Ishikawa (cell line): Measurements from ENCODE around the gene STRBP.

ENCODE experiments used
- CEBPB ChIP-seq: IDR thresholded peaks from 2 replicates; pipeline ENCODE4 v1.6.1; 2012
- CREB1 ChIP-seq: IDR thresholded peaks from 2 replicates; pipeline ENCODE4 v1.6.1; 2012; ENCODE audit warnings: low read depth
- EGR1 ChIP-seq: IDR thresholded peaks from 2 replicates; pipeline ENCODE4 v1.6.1; 2012
- EP300 ChIP-seq: IDR thresholded peaks from 2 replicates; pipeline ENCODE4 v1.6.1; 2012; ENCODE audit warnings: borderline replicate concordance
- FOXM1 ChIP-seq: IDR thresholded peaks from 2 replicates; pipeline ENCODE4 v1.6.1; 2012; ENCODE audit warnings: low read depth, borderline replicate concordance
- MAX ChIP-seq: IDR thresholded peaks from 2 replicates; pipeline ENCODE4 v1.6.1; 2012
- NFIC ChIP-seq: IDR thresholded peaks from 2 replicates; pipeline ENCODE4 v1.6.1; 2012
- RAD21 ChIP-seq: IDR thresholded peaks from 2 replicates; pipeline ENCODE4 v1.6.1; 2012; ENCODE audit warnings: low read depth
- TAF1 ChIP-seq: IDR thresholded peaks from 2 replicates; pipeline ENCODE4 v1.6.1; 2012; ENCODE audit warnings: low read depth, mild to moderate bottlenecking
- TCF12 ChIP-seq: IDR thresholded peaks from 2 replicates; pipeline ENCODE4 v1.6.1; 2012; ENCODE audit warnings: low read depth
- TEAD4 ChIP-seq: IDR thresholded peaks from 2 replicates; pipeline ENCODE4 v1.6.1; 2012
- YY1 ChIP-seq: IDR thresholded peaks from 2 replicates; pipeline ENCODE4 v1.6.1; 2012; ENCODE audit warnings: low read depth
- ZBTB7A ChIP-seq: IDR thresholded peaks from 2 replicates; pipeline ENCODE4 v1.6.1; 2012; ENCODE audit warnings: low read depth
- TF ChIP-seq, protein P1 (sequence below): IDR thresholded peaks from 2 replicates; pipeline ENCODE4 v1.6.1; 2012; ENCODE audit warnings: low read depth, mild to moderate bottlenecking
- TF ChIP-seq, protein P2 (sequence below): IDR thresholded peaks from 2 replicates; pipeline ENCODE4 v1.6.1; 2012

STRBP gene

DNA sequence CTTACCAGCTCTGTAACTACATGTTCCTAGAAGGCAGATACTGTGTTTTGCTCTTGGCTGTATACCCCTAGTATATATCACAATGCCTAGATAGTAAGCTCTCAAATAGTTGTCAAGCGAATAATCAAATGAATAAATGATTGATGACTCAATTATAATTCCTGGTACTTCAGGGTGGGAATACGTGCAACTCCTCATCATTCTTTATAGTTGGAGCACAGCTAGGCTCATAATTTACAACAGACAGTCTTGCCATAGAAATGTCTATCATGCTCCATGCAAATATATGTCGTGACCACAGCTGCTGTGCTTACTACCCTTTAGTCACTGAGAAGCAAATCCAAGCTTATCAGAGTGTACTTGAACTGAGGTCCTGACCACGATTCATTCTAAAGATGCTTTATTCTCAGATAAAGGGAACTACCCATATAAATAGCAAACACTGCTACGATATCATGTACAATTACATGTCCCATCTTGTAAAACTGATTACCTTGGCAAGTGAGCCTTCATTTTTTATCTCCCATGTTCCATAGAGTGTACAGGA, 52.1 kb downstream of the STRBP start:
- TF ChIP-seq, protein P1, sequence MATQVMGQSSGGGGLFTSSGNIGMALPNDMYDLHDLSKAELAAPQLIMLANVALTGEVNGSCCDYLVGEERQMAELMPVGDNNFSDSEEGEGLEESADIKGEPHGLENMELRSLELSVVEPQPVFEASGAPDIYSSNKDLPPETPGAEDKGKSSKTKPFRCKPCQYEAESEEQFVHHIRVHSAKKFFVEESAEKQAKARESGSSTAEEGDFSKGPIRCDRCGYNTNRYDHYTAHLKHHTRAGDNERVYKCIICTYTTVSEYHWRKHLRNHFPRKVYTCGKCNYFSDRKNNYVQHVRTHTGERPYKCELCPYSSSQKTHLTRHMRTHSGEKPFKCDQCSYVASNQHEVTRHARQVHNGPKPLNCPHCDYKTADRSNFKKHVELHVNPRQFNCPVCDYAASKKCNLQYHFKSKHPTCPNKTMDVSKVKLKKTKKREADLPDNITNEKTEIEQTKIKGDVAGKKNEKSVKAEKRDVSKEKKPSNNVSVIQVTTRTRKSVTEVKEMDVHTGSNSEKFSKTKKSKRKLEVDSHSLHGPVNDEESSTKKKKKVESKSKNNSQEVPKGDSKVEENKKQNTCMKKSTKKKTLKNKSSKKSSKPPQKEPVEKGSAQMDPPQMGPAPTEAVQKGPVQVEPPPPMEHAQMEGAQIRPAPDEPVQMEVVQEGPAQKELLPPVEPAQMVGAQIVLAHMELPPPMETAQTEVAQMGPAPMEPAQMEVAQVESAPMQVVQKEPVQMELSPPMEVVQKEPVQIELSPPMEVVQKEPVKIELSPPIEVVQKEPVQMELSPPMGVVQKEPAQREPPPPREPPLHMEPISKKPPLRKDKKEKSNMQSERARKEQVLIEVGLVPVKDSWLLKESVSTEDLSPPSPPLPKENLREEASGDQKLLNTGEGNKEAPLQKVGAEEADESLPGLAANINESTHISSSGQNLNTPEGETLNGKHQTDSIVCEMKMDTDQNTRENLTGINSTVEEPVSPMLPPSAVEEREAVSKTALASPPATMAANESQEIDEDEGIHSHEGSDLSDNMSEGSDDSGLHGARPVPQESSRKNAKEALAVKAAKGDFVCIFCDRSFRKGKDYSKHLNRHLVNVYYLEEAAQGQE: no peak
- TF ChIP-seq YY1: no peak

DNA sequence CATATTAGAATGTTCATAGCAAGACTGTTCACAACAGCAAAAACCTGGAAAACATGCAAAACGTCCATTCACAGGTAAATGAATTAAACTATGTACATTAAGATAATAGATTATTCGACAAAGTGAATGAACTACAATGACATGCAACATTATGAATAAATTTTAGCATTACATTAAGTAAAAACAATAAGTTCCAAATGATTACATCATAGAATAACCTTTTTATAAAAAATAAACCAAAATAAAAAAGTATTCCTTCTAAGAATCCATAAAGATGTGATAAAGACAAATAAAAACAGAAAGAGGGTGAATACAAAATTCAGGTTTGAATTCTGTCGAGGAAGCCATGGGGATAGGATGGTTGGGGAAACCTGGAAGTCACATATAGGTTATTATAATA, 57.3 kb downstream of the STRBP start:
- no peak for TF ChIP-seq EP300
- no peak for TF ChIP-seq FOXM1
- no peak for TF ChIP-seq ZBTB7A

DNA sequence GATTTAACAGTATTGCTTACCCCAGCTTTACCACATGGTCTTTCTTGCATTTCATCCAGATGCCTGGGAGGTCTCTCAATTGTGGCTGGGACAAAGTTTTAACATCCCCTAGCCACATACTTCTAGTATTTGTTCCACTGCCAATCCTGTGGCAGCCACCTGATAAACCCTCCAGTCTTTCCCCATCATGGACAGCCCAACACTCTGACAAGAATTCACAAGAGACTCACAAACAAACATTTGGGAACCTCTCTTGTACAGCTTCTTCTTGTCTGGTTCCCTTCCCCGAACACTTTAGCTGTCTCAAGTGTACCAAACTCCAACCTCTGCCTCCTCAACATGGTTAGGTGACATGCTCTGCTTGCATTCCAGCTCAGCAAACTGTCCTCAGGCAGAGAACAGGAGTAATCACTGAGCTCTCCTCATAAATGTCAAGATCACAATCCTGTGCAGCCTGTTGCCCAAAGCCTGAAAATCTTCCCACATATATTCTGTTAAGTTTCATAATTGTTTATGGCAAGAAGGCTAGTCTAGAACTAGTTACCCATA, 59.7 kb downstream of the STRBP start:
- no peak for TF ChIP-seq TCF12
- TF ChIP-seq CREB1: no peak
- no peak for TF ChIP-seq YY1
- no peak for TF ChIP-seq MAX
- TF ChIP-seq TAF1: no peak
- TF ChIP-seq TEAD4: no peak
- no peak for TF ChIP-seq EP300
- no peak for TF ChIP-seq CEBPB
- TF ChIP-seq NFIC: no peak
- TF ChIP-seq FOXM1: no peak

DNA sequence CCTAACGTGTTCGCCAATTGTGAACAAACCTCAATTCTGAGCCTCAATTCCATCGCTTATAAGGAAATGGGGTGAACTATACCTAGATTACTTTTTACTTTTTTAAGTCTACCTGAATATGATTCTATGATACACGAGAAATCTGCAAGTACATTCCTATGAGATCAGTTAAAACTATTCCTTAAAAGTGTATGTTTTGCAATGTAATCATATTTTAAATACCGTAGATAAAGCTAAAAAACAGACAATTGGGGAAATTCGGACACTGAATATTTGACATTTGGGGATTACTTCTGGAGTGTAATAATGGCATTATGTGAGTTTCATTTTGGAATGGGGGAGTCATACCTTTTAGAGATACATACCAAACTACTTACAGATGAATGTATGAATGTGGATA, 62.3 kb downstream of the STRBP start:
- TF ChIP-seq CEBPB (no peak), ZBTB7A (no peak), EGR1 (no peak), MAX (no peak), CREB1 (no peak), YY1 (no peak)
- TF ChIP-seq, protein P1: no peak

DNA sequence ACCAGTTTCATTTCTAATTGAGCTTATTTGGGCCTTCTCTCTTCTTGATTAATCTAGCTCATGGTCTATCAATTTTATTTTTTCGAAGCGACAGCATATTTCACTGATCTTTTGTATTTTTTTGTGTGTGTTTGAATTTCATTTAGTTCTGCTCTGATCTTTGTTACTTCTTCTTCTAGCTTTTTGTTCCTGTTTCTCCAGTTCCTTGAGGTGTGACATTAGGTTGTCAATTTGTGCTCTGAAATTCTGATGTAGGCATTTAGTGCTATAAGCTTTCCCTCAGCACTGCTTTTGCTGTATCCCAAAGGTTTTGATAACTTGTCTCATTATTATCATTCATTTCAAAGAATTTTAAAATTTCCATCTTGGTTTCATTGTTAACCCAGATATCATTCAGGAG, 67.3 kb downstream of the STRBP start:
- TF ChIP-seq TEAD4 (no peak), CEBPB (no peak), YY1 (no peak), FOXM1 (no peak), ZBTB7A (no peak), RAD21 (no peak), EP300 (no peak), CREB1 (no peak)
- TF ChIP-seq, protein P1: no peak

DNA sequence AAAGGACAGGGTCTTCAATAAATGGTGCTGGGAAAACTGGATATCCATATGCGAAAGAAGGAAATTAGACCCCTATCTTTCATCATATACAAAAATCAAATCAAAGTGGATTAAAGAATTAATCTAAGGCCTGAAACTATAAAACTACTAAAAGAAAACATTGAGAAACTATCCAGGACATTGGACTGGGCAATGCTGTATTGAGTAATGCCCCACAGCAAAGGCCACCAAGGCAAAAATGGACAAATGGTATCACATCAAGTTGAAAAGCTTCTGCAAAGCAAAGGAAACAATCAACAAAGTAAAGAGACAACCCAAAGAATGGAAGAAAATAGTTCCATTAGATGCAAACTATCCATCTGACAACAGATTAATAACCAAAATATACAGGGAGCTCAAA, 72.3 kb downstream of the STRBP start:
- TF ChIP-seq, protein P1: no peak
- TF ChIP-seq YY1: no peak
- TF ChIP-seq, protein P2, sequence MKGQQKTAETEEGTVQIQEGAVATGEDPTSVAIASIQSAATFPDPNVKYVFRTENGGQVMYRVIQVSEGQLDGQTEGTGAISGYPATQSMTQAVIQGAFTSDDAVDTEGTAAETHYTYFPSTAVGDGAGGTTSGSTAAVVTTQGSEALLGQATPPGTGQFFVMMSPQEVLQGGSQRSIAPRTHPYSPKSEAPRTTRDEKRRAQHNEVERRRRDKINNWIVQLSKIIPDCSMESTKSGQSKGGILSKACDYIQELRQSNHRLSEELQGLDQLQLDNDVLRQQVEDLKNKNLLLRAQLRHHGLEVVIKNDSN: no peak
- TF ChIP-seq RAD21: no peak
- no peak for TF ChIP-seq TCF12
- no peak for TF ChIP-seq NFIC
- no peak for TF ChIP-seq CREB1
- TF ChIP-seq ZBTB7A: no peak
- TF ChIP-seq CEBPB: no peak
- TF ChIP-seq TEAD4: no peak
- no peak for TF ChIP-seq TAF1
- no peak for TF ChIP-seq FOXM1
